Epithelial cell of prostate (primary cell): ENCODE results near the gene CFAP126.
"Not testable (repeated sequence)": the region's sequence is repeated elsewhere in the genome, so short reads cannot be mapped to it uniquely, and the experiment has no call there.

Source experiments
- DNase-seq: peaks from one replicate; pipeline ENCODE4 v3.0.0-alpha.2; 2011; ENCODE audit warnings: low read depth, low spot score
- H3K27ac ChIP-seq: fragments of 450-650 bp; 2 replicates; pipeline ENCODE4 v1.5.1; 2017; ENCODE audit warnings: mild to moderate bottlenecking

Gene CFAP126

GRCh38 chr1:161367684-161368400 lies at the start of gene CFAP126:
TSS of gene CFAP126 (minus strand) at chr1:161367876. CDS start at chr1:161367868, 8 bp downstream.
- H3K27ac ChIP-seq, result no peak within 1 kb of the TSS
- DNase-seq, result no peak

- not testable (repeated sequence) for H3K27ac ChIP-seq, DNase-seq
Measured at GRCh38 chr1:161413050-161413449, 45.4 kb upstream of the CFAP126 start.

GRCh38 chr1:161410636-161410970 lies 42.9 kb upstream of the CFAP126 start:
- not testable (repeated sequence) for DNase-seq, H3K27ac ChIP-seq

- not testable (repeated sequence) for H3K27ac ChIP-seq, DNase-seq
Measured at GRCh38 chr1:161409848-161410635, 42.4 kb upstream of the CFAP126 start.

GRCh38 chr1:161408429-161409052 lies 40.9 kb upstream of the CFAP126 start:
- no peak overlapping the region for H3K27ac ChIP-seq
- no peak for DNase-seq

GRCh38 chr1:161407451-161407985 lies 39.8 kb upstream of the CFAP126 start:
- no peak overlapping the region for H3K27ac ChIP-seq
- no peak for DNase-seq

- H3K27ac ChIP-seq, DNase-seq: not testable (repeated sequence)
Measured at GRCh38 chr1:161406551-161406950, 38.9 kb upstream of the CFAP126 start.

GRCh38 chr1:161404051-161404597 lies 36.4 kb upstream of the CFAP126 start:
- no peak for DNase-seq
- H3K27ac ChIP-seq, result no peak overlapping the region

- no peak for DNase-seq
- H3K27ac ChIP-seq, result no peak overlapping the region
Measured at GRCh38 chr1:161402446-161402845, 34.8 kb upstream of the CFAP126 start.

- DNase-seq, result peak; percentile 44
- H3K27ac ChIP-seq, result peak overlapping the region; percentile 99
Measured at GRCh38 chr1:161399257-161399998, 31.8 kb upstream of the CFAP126 start.

GRCh38 chr1:161398900-161399256 lies 31.2 kb upstream of the CFAP126 start:
- peak overlapping the region; percentile 99 for H3K27ac ChIP-seq
- DNase-seq, result no peak

GRCh38 chr1:161397038-161397437 lies 29.4 kb upstream of the CFAP126 start:
- not testable (repeated sequence) for DNase-seq, H3K27ac ChIP-seq

- no peak for DNase-seq
- H3K27ac ChIP-seq, result no peak overlapping the region
Measured at GRCh38 chr1:161393151-161393550, 25.5 kb upstream of the CFAP126 start.

GRCh38 chr1:161391611-161392010 lies 23.9 kb upstream of the CFAP126 start:
- H3K27ac ChIP-seq, result no peak overlapping the region
- no peak for DNase-seq

GRCh38 chr1:161391136-161391535 lies 23.5 kb upstream of the CFAP126 start:
- not testable (repeated sequence) for DNase-seq, H3K27ac ChIP-seq

GRCh38 chr1:161390559-161390858 lies 22.8 kb upstream of the CFAP126 start:
- H3K27ac ChIP-seq, result peak overlapping the region; percentile 83
- DNase-seq, result no peak

GRCh38 chr1:161389691-161390558 lies 22.2 kb upstream of the CFAP126 start:
- H3K27ac ChIP-seq, result peak overlapping the region; percentile 83
- DNase-seq, result peak; percentile 85

GRCh38 chr1:161389158-161389557 lies 21.5 kb upstream of the CFAP126 start:
- DNase-seq, result not testable (repeated sequence)
- H3K27ac ChIP-seq, result peak overlapping the region; percentile 83

- DNase-seq, result no peak
Measured at GRCh38 chr1:161388639-161389038, 21.0 kb upstream of the CFAP126 start.

More at GRCh38 chr1:161388639-161389038, 21.0 kb upstream of the CFAP126 start:
- H3K27ac ChIP-seq, result no peak overlapping the region
